HepG2 (cell line): ENCODE measurements around the gene ADAMTS16. TPM values are rescaled to one million over a fixed set of nuclear protein-coding genes. Genes with fewer than 3 reads are reported as not detected.

Experiments
- ATAC-seq: fragments of 200-7000 bp; cut with Tn5 transposase; 3 replicates; pipeline ENCODE4 v1.9.1; 2020; ENCODE audit warnings: mild to moderate bottlenecking, moderate library complexity
- BruUV-seq: library from RNA; stranded (reverse); fragments of 400-500 nt; replicated peaks from 2 replicates; lab custom pipeline; 2021; lab: Mats Ljungman, UMichigan
- CTCF ChIA-PET: fragments of 300-600 bp; formaldehyde crosslinking; extraction: SDS; loops from one replicate; lab custom pipeline; 2021; ENCODE audit warnings: low total read pairs, inconsistent platforms, low intra/inter-chr PET ratio; lab: Yijun Ruan, JAX
- POLR2A ChIA-PET: fragments of 350-600 bp; sonication (Branson Sonifier 250); formaldehyde crosslinking; loops from one replicate; lab custom pipeline; 2020; ENCODE audit warnings: antibody characterized with exemption, inconsistent platforms; lab: Yijun Ruan, JAX
- DNase-seq: peaks from one replicate; pipeline ENCODE4 v3.0.0-alpha.2; 2015; ENCODE audit warnings: low spot score
- FAIRE-seq: peaks from 3 replicates; lab custom pipeline; 2011; peaks lifted over from hg19 to GRCh38; lab: Jason Lieb, UNC
- H2AFZ ChIP-seq: one replicate; pipeline ENCODE4 v1.6.1; 2011; ENCODE audit warnings: low read length, inconsistent platforms
- H3K27ac ChIP-seq: fragments of 300-600 bp; 3 replicates; pipeline ENCODE4 v1.8.0; 2011; ENCODE audit warnings: mixed run types, mild to moderate bottlenecking, mixed read lengths, low read length, inconsistent platforms; ENCODE audit not compliant: insufficient read depth; ENCODE audit errors: extremely low read length
- H3K27me3 ChIP-seq, 2 experiments: fragments of 200-600 bp in 1 of 2; 2 replicates in 1 of 2; 3 replicates in 1 of 2; pipeline versions ENCODE4 v1.6.0 to v1.8.0; 2011; ENCODE audit warnings: low read length in 2 of 2, mild to moderate bottlenecking in 2 of 2, moderate library complexity in 2 of 2, inconsistent platforms in 1 of 2; ENCODE audit not compliant: insufficient read depth in 2 of 2, control insufficient read depth in 1 of 2
- H3K36me3 ChIP-seq, 2 experiments: fragments of 200-600 bp in 1 of 2; replicated peaks in 1 of 2; 2 replicates in 1 of 2; 3 replicates in 1 of 2; pipeline versions ENCODE4 v1.5.1 to v1.8.0; 2011; ENCODE audit warnings: low read length in 2 of 2, inconsistent platforms in 1 of 2; ENCODE audit not compliant: insufficient read depth in 2 of 2, control insufficient read depth in 1 of 2
- H3K4me1 ChIP-seq: 2 replicates; pipeline ENCODE4 v1.5.1; 2012; ENCODE audit warnings: low read length, inconsistent platforms; ENCODE audit not compliant: insufficient read depth
- H3K4me2 ChIP-seq: 2 replicates; pipeline ENCODE4 v1.6.0; 2011; ENCODE audit warnings: low read depth, low read length, inconsistent platforms
- H3K4me3 ChIP-seq, 3 experiments: fragments of 200-600 bp in 1 of 3; sonication (generic), shearing (Covaris generic) in 1 of 3; replicated peaks in 1 of 3; 2 replicates each; pipeline ENCODE4 v1.5.1; 2011 to 2016; ENCODE audit warnings: low read length in 3 of 3, inconsistent platforms in 2 of 3, low read depth in 2 of 3, mild to moderate bottlenecking in 2 of 3, control low read depth in 1 of 3, mixed read lengths in 1 of 3; ENCODE audit not compliant: insufficient read depth in 1 of 3
- H3K79me2 ChIP-seq: one replicate; pipeline ENCODE4 v1.6.1; 2011; ENCODE audit warnings: low read length, inconsistent platforms; ENCODE audit not compliant: insufficient read depth
- H3K9ac ChIP-seq: 2 replicates; pipeline ENCODE4 v1.6.0; 2011; ENCODE audit warnings: mild to moderate bottlenecking, low read depth, low read length, inconsistent platforms; ENCODE audit not compliant: insufficient read depth
- H3K9me3 ChIP-seq: 2 replicates; pipeline ENCODE4 v1.5.1; 2012; ENCODE audit warnings: mild to moderate bottlenecking, low read length
- H4K20me1 ChIP-seq: 2 replicates; pipeline ENCODE4 v1.6.0; 2011; ENCODE audit warnings: inconsistent platforms, mild to moderate bottlenecking, low read length, moderate library complexity; ENCODE audit not compliant: insufficient read depth
- ATF7 ChIP-seq, 2 experiments: fragments of 450-650 bp in 1 of 2; sonication (generic) in 1 of 2; formaldehyde crosslinking in 1 of 2; IDR thresholded peaks; 2 replicates each; pipeline versions ENCODE4 v1.4.0 to v1.6.1; 2016 to 2020; ENCODE audit warnings: antibody characterized with exemption in 1 of 2, mild to moderate bottlenecking in 1 of 2, missing genetic modification reagents in 1 of 2
- CBX5 ChIP-seq: sonication (generic); formaldehyde crosslinking; IDR thresholded peaks from 2 replicates; pipeline ENCODE4 v1.4.0; 2020; ENCODE audit warnings: missing genetic modification reagents, borderline replicate concordance
- HES4 ChIP-seq: sonication (generic); formaldehyde crosslinking; IDR thresholded peaks from 2 replicates; pipeline ENCODE4 v1.9.0; 2021; ENCODE audit warnings: mild to moderate bottlenecking, missing genetic modification reagents, borderline replicate concordance
- KLF9 ChIP-seq: IDR thresholded peaks from 2 replicates; pipeline ENCODE4 v1.6.1; 2016; ENCODE audit warnings: low read depth
- TSC22D2 ChIP-seq: sonication (generic); formaldehyde crosslinking; IDR thresholded peaks from 2 replicates; pipeline ENCODE4 v1.5.1; 2020; ENCODE audit warnings: missing genetic modification reagents, mild to moderate bottlenecking, borderline replicate concordance
- ZNF136 ChIP-seq: sonication (generic); formaldehyde crosslinking; IDR thresholded peaks from 2 replicates; pipeline ENCODE4 v1.8.1; 2022; ENCODE audit warnings: low read depth, mild to moderate bottlenecking, moderate library complexity, missing genetic modification reagents
- ZNF546 ChIP-seq: sonication (generic); formaldehyde crosslinking; conservative IDR thresholded peaks from 2 replicates; pipeline ENCODE4 v1.8.1; 2023; ENCODE audit warnings: mild to moderate bottlenecking, missing genetic modification reagents
- ZNF883 ChIP-seq: sonication (generic); formaldehyde crosslinking; IDR thresholded peaks from 2 replicates; pipeline ENCODE4 v1.5.1; 2020; ENCODE audit warnings: mild to moderate bottlenecking, missing genetic modification reagents; ENCODE audit errors: not compliant biosample characterization
- WGBS: methylation state at CpG from one replicate; pipeline ENCODE4 v1.1.6; 2017; ENCODE audit warnings: low lambda C conversion rate; 5-methylcytosine and 5-hydroxymethylcytosine counted together
- in situ Hi-C: cut with HindIII; loops from 2 replicates; pipeline ENCODE4 v1.10.0; 2017; ENCODE audit warnings: low pct_unique_long_range_greater_than_20kb; ENCODE audit not compliant: extremely low pct_ligation_motif_present
- intact Hi-C: fragments of 100-400 bp; cut with micrococcal nuclease; formaldehyde crosslinking; loops from one replicate; pipeline ENCODE4 v1.10.0; 2022; ENCODE audit not compliant: unreplicated experiment
- polyA plus RNA-seq, 8 experiments: library from polyadenylated mRNA; depleted of rRNA in 3 of 8; stranded (reverse) in 7 of 8; unstranded in 1 of 8; fragments of >200 nt; fragmentation: Illumina TruSeq in 4 of 8; extraction: Trizol in 4 of 8; gene quantifications; 2 replicates each; pipeline versions ENCODE4 v1.2.1 to v1.2.3, GENCODE V29; 2011 to 2016; ENCODE audit warnings: low read depth in 4 of 8, missing spikeins in 1 of 8, mixed read lengths in 1 of 8; ENCODE audit not compliant: insufficient read depth in 1 of 8
- total RNA-seq, 5 experiments: library from RNA; depleted of rRNA; stranded (reverse); fragments of >200 nt; fragmentation: Illumina TruSeq; extraction: Trizol; gene quantifications; 2 replicates each; pipeline ENCODE4 v1.2.3, GENCODE V29; 2016; ENCODE audit warnings: low read depth in 1 of 5
- TF ChIP-seq, protein P1 (sequence below): sonication (generic); formaldehyde crosslinking; IDR thresholded peaks from 2 replicates; pipeline ENCODE4 v1.5.1; 2020; ENCODE audit warnings: mild to moderate bottlenecking, missing genetic modification reagents, moderate library complexity
- TF ChIP-seq, protein P2 (sequence below): IDR thresholded peaks from 2 replicates; pipeline ENCODE4 v1.6.1; 2012; ENCODE audit warnings: low read length, improper control_type of control experiment
- TF ChIP-seq, protein P3 (sequence below): sonication (generic); formaldehyde crosslinking; IDR thresholded peaks from 2 replicates; pipeline ENCODE4 v1.5.1; 2020; ENCODE audit warnings: missing genetic modification reagents, mild to moderate bottlenecking, borderline replicate concordance

The ADAMTS16 gene
- total and polyA plus RNA-seq, 2 of the 13 experiments (the other 11 are each of a cell fraction or from before 2014, with no cell fraction given): 0.02 to 0.03 TPM

DNA sequence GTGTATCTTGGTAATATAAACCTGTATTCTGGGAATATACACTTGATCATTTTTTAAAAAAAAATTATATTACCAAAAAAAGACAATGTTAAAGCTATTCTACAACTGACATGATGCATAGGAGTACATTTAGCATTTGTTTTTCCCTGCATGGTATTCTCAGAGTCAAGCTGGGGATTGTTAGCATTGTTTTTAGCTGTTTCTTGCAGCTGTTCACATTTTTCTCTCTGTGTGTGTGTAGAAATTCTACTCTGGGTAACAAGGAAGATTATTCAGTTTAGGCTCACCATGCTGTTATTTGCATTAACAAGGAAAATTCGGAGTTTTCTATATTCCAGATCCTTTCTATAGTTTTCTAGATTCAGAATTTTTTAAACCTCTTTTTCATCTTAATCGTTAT is 62.2 kb downstream of the ADAMTS16 start (continued):
- TF ChIP-seq, protein P1, sequence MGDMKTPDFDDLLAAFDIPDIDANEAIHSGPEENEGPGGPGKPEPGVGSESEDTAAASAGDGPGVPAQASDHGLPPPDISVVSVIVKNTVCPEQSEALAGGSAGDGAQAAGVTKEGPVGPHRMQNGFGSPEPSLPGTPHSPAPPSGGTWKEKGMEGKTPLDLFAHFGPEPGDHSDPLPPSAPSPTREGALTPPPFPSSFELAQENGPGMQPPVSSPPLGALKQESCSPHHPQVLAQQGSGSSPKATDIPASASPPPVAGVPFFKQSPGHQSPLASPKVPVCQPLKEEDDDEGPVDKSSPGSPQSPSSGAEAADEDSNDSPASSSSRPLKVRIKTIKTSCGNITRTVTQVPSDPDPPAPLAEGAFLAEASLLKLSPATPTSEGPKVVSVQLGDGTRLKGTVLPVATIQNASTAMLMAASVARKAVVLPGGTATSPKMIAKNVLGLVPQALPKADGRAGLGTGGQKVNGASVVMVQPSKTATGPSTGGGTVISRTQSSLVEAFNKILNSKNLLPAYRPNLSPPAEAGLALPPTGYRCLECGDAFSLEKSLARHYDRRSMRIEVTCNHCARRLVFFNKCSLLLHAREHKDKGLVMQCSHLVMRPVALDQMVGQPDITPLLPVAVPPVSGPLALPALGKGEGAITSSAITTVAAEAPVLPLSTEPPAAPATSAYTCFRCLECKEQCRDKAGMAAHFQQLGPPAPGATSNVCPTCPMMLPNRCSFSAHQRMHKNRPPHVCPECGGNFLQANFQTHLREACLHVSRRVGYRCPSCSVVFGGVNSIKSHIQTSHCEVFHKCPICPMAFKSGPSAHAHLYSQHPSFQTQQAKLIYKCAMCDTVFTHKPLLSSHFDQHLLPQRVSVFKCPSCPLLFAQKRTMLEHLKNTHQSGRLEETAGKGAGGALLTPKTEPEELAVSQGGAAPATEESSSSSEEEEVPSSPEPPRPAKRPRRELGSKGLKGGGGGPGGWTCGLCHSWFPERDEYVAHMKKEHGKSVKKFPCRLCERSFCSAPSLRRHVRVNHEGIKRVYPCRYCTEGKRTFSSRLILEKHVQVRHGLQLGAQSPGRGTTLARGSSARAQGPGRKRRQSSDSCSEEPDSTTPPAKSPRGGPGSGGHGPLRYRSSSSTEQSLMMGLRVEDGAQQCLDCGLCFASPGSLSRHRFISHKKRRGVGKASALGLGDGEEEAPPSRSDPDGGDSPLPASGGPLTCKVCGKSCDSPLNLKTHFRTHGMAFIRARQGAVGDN (CRISPR knock-in tag): no peak
- TF ChIP-seq, protein P2, sequence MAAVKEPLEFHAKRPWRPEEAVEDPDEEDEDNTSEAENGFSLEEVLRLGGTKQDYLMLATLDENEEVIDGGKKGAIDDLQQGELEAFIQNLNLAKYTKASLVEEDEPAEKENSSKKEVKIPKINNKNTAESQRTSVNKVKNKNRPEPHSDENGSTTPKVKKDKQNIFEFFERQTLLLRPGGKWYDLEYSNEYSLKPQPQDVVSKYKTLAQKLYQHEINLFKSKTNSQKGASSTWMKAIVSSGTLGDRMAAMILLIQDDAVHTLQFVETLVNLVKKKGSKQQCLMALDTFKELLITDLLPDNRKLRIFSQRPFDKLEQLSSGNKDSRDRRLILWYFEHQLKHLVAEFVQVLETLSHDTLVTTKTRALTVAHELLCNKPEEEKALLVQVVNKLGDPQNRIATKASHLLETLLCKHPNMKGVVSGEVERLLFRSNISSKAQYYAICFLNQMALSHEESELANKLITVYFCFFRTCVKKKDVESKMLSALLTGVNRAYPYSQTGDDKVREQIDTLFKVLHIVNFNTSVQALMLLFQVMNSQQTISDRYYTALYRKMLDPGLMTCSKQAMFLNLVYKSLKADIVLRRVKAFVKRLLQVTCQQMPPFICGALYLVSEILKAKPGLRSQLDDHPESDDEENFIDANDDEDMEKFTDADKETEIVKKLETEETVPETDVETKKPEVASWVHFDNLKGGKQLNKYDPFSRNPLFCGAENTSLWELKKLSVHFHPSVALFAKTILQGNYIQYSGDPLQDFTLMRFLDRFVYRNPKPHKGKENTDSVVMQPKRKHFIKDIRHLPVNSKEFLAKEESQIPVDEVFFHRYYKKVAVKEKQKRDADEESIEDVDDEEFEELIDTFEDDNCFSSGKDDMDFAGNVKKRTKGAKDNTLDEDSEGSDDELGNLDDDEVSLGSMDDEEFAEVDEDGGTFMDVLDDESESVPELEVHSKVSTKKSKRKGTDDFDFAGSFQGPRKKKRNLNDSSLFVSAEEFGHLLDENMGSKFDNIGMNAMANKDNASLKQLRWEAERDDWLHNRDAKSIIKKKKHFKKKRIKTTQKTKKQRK: no peak

DNA sequence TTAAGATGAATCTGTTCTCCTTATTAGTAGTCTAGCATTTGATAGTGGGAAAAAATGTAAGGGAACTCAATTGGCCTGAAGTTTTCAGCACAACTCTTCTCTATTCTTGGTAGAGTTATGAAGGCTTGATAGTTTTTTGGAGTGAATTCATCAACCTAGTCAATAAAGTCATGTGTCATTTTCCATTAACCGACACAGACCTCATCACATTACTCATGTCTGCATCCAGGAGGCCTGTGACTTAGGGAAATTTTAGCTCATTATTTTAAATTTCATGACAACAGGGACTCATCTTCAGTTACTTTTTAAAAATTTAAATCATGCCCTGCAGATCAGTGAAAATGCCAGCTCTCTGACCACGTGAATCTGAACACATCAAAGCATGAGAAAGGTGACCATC is 63.3 kb downstream of the ADAMTS16 start:
- Histone ChIP-seq H3K4me2 (no peak overlapping the region), H3K4me3 (no peak overlapping the region), H3K9me3 (no peaks in the 10 kb centered on the region), H4K20me1 (no peaks in the 10 kb centered on the region), H3K79me2 (no peaks in the 10 kb centered on the region), H3K36me3 (no peaks in the 10 kb centered on the region), H3K9ac (no peak overlapping the region), H3K27me3 (no peaks in the 10 kb centered on the region), H2AFZ (no peak overlapping the region), H3K4me1 (no peaks in the 10 kb centered on the region), H3K27ac (no peak overlapping the region)
- CTCF ChIA-PET: no interaction called here
- POLR2A ChIA-PET: no interaction called here
- intact Hi-C loops (no loop called here), in situ Hi-C loops (no loop called here)
- BruUV-seq: no TSS peak
- no peak for DNase-seq
- no peak for FAIRE-seq
- no peak for ATAC-seq
- WGBS: 48% methylated on average over 2 of the region's 2 CpGs
- TF ChIP-seq CBX5 (CRISPR knock-in tag) (no peak), HES4 (CRISPR knock-in tag) (no peak), ZNF883 (CRISPR knock-in tag) (no peak), KLF9 (CRISPR knock-in tag) (no peak), ZNF546 (CRISPR knock-in tag) (no peak), TSC22D2 (CRISPR knock-in tag) (no peak), ZNF136 (CRISPR knock-in tag) (no peak), ATF7 (IDR thresholded peaks at IDR 0.05) (no peak), ATF7 (CRISPR knock-in tag; IDR thresholded peaks at IDR 0.05) (no peak)
- TF ChIP-seq, protein P3, sequence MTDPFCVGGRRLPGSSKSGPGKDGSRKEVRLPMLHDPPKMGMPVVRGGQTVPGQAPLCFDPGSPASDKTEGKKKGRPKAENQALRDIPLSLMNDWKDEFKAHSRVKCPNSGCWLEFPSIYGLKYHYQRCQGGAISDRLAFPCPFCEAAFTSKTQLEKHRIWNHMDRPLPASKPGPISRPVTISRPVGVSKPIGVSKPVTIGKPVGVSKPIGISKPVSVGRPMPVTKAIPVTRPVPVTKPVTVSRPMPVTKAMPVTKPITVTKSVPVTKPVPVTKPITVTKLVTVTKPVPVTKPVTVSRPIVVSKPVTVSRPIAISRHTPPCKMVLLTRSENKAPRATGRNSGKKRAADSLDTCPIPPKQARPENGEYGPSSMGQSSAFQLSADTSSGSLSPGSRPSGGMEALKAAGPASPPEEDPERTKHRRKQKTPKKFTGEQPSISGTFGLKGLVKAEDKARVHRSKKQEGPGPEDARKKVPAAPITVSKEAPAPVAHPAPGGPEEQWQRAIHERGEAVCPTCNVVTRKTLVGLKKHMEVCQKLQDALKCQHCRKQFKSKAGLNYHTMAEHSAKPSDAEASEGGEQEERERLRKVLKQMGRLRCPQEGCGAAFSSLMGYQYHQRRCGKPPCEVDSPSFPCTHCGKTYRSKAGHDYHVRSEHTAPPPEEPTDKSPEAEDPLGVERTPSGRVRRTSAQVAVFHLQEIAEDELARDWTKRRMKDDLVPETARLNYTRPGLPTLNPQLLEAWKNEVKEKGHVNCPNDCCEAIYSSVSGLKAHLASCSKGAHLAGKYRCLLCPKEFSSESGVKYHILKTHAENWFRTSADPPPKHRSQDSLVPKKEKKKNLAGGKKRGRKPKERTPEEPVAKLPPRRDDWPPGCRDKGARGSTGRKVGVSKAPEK (CRISPR knock-in tag): no peak
